Vagina (tissue), 2 donors: ENCODE results near the gene KBTBD2. TPM values are rescaled to one million over a fixed set of nuclear protein-coding genes. Genes with fewer than 3 reads are reported as not detected.
"Not testable (repeated sequence)": the region's sequence is repeated elsewhere in the genome, so short reads cannot be mapped to it uniquely, and the experiment has no call there.

Source experiments
- DNase-seq, 2 donors: peaks; one replicate each; pipeline ENCODE4 v3.0.0-alpha.2; 2017; ENCODE audit errors: extremely low spot score in 2 of 2
- H3K27ac ChIP-seq: fragments of 200-600 bp; sonication (generic); one replicate; pipeline ENCODE4 v1.5.1; 2019
- H3K27me3 ChIP-seq: fragments of 200-600 bp; sonication (generic); one replicate; pipeline ENCODE4 v1.5.1; 2019
- H3K36me3 ChIP-seq, 2 donors: fragments of 200-600 bp; sonication (generic); one replicate each; pipeline ENCODE4 v1.5.1; 2017 to 2019
- H3K4me1 ChIP-seq: fragments of 200-600 bp; sonication (generic); one replicate; pipeline ENCODE4 v1.5.1; 2019
- H3K4me3 ChIP-seq, 2 donors: fragments of 200-600 bp; sonication (generic); 1 replicate in 1 of 2; 2 replicates in 1 of 2; pipeline ENCODE4 v1.5.1; 2016 to 2019
- H3K9me3 ChIP-seq: fragments of 200-600 bp; sonication (generic); one replicate; pipeline ENCODE4 v1.5.1; 2019
- POLR2A ChIP-seq, 2 donors: fragments of 450-650 bp; IDR thresholded peaks; one replicate each; pipeline ENCODE4 v1.6.1; 2017; ENCODE audit warnings: antibody characterized with exemption in 2 of 2, mild to moderate bottlenecking in 2 of 2, moderate library complexity in 2 of 2
- POLR2AphosphoS5 ChIP-seq, 2 donors: sonication (generic); formaldehyde crosslinking; IDR thresholded peaks; one replicate each; pipeline ENCODE4 v1.9.0; 2017; ENCODE audit warnings: antibody characterized with exemption in 2 of 2, mild to moderate bottlenecking in 2 of 2, low read depth in 1 of 2; ENCODE audit not compliant: insufficient read depth in 1 of 2
- intact Hi-C: fragments of 100-400 bp; cut with DNase I; formaldehyde crosslinking; loops from one replicate; pipeline ENCODE4 v1.15.1; 2023
- total RNA-seq: library from RNA; depleted of rRNA; stranded (reverse); fragments of >200 nt; gene quantifications from one replicate; pipeline ENCODE4 v1.2.3, GENCODE V29; 2016
- TF ChIP-seq, protein P1 (sequence below), 3 experiments: fragments of 450-650 bp in 2 of 3; fragments of 200-600 bp in 1 of 3; sonication (generic) in 1 of 3; IDR thresholded peaks; one replicate each; pipeline ENCODE4 v1.5.1; 2017 to 2019; ENCODE audit warnings: antibody characterized with exemption in 3 of 3, mild to moderate bottlenecking in 2 of 3, moderate library complexity in 2 of 3

The KBTBD2 gene
- total RNA-seq, 1 donor from 2014 or later, result 30.0 TPM

GRCh38 chr7:32930378-32930777 lies 38.8 kb upstream of the KBTBD2 start:
- intact Hi-C loops, result no loop called here
- Histone ChIP-seq H3K4me3 (no peak overlapping the region), H3K4me1 (peaks cover 8% of the 10 kb centered on the region), H3K27ac (no peak overlapping the region), H3K27me3 (no peaks in the 10 kb centered on the region), H3K9me3 (no peaks in the 10 kb centered on the region), H3K36me3 (peaks cover 0 to 17% of the 10 kb centered on the region in 2 donors)
- no peak for DNase-seq
- TF ChIP-seq POLR2A (IDR thresholded peaks at IDR 0.05) (no peak), POLR2AphosphoS5 (IDR thresholded peaks at IDR 0.05; ENCODE audit: insufficient read depth in 1 of 2, low read depth in 1 of 2) (no peak)
- TF ChIP-seq, protein P1, sequence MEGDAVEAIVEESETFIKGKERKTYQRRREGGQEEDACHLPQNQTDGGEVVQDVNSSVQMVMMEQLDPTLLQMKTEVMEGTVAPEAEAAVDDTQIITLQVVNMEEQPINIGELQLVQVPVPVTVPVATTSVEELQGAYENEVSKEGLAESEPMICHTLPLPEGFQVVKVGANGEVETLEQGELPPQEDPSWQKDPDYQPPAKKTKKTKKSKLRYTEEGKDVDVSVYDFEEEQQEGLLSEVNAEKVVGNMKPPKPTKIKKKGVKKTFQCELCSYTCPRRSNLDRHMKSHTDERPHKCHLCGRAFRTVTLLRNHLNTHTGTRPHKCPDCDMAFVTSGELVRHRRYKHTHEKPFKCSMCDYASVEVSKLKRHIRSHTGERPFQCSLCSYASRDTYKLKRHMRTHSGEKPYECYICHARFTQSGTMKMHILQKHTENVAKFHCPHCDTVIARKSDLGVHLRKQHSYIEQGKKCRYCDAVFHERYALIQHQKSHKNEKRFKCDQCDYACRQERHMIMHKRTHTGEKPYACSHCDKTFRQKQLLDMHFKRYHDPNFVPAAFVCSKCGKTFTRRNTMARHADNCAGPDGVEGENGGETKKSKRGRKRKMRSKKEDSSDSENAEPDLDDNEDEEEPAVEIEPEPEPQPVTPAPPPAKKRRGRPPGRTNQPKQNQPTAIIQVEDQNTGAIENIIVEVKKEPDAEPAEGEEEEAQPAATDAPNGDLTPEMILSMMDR (IDR thresholded peaks at IDR 0.05), result no peak

GRCh38 chr7:32929430-32930143 lies 38.0 kb upstream of the KBTBD2 start:
- H3K27me3 ChIP-seq, result no peaks in the 10 kb centered on the region
- peaks cover under 1% of the 10 kb centered on the region for H3K4me1 ChIP-seq
- TF ChIP-seq POLR2AphosphoS5 (IDR thresholded peaks at IDR 0.05; ENCODE audit: insufficient read depth in 1 of 2, low read depth in 1 of 2) (no peak), POLR2A (IDR thresholded peaks at IDR 0.05) (no peak)
- TF ChIP-seq, protein P1 (IDR thresholded peaks at IDR 0.05), result no peak
- no peak overlapping the region for H3K4me3 ChIP-seq
- no peak overlapping the region for H3K27ac ChIP-seq
- intact Hi-C loops, result no loop called here
- peaks cover 0 to 17% of the 10 kb centered on the region in 2 donors for H3K36me3 ChIP-seq
- no peaks in the 10 kb centered on the region for H3K9me3 ChIP-seq
- DNase-seq, result no peak

DNA sequence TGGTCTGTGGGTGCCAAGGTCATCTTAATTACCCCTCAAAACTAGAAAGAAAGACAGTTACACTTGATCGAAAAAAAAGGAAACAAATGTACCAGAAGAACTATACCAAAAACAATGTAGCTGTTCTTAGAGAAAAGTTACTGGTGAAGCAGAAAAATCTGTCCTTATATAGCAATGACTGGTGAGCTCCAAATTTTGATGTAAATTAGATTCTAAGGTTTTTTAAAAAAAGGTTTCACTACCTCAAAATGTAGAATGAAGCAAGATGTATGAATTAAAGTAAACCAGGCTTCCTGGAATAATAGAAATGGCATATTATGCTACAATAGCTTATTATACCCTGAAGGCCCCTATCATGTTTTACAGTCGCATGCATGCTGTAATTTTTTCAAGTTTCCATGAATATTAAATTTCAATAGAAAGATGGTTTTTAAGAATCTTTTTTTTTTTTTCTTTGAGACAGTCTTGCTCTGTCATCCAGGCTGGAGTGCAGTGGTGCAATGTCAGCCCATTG lies 37.3 kb upstream of the KBTBD2 start:
- no peak overlapping the region for H3K27ac ChIP-seq

DNA sequence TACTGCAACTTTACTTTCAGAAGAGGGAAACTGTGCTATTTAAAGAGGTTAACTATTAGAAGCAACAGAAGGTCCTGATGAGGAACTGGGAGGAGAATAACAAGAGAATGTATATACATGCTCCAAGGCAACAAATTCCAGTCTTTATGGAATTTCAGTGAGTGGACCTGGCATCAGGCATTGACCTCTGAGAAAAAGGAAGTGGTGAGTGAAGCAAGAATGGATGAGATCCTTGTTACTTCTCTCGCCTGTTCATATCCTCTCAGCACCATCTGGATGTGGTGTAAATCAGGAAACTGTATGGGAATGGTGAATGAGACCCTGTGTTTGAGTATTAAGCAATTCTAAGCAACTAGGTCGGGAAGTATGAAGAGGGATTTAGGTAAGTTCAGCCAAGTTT lies 30.3 kb upstream of the KBTBD2 start:
- TF ChIP-seq POLR2A (IDR thresholded peaks at IDR 0.05) (no peak), POLR2AphosphoS5 (IDR thresholded peaks at IDR 0.05; ENCODE audit: insufficient read depth in 1 of 2, low read depth in 1 of 2) (no peak)
- TF ChIP-seq, protein P1 (IDR thresholded peaks at IDR 0.05), result no peak
- Histone ChIP-seq H3K27ac (no peak overlapping the region), H3K36me3 (peaks cover 0 to 59% of the 10 kb centered on the region in 2 donors), H3K4me1 (no peaks in the 10 kb centered on the region), H3K4me3 (no peak overlapping the region), H3K27me3 (no peaks in the 10 kb centered on the region), H3K9me3 (no peaks in the 10 kb centered on the region)
- intact Hi-C loops, result no loop called here
- DNase-seq, result no peak

More for the DNA sequence above, 37.3 kb upstream of the KBTBD2 start:
- no peak for TF ChIP-seq POLR2AphosphoS5 (IDR thresholded peaks at IDR 0.05; ENCODE audit: insufficient read depth in 1 of 2, low read depth in 1 of 2)
- TF ChIP-seq, protein P1 (IDR thresholded peaks at IDR 0.05), result no peak
- no peak for TF ChIP-seq POLR2A (IDR thresholded peaks at IDR 0.05)
- Histone ChIP-seq H3K4me3 (no peak overlapping the region), H3K9me3 (no peaks in the 10 kb centered on the region), H3K4me1 (no peaks in the 10 kb centered on the region), H3K36me3 (peaks cover 0 to 22% of the 10 kb centered on the region in 2 donors), H3K27me3 (no peaks in the 10 kb centered on the region)
- intact Hi-C loops, result no loop called here
- DNase-seq, result no peak

DNA sequence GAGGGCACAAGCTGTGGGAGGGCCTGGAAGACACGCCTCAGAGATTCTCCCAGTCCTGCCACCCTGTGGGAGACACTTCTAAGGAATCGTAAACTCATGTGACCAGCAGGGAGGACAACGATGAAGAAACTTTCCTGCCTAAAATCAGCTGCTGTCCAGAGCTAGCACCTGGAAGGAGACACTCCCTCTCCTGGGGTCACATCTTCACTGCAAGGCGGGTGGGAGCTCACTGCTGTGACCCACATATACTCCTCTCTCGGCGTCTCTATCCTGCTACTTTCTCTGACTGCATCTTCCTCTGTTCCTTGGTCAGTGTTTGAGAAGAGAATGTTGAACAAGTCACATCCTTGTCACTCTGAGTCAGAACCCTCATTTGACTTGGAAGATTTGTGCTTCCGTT lies 25.4 kb upstream of the KBTBD2 start:
- H3K4me1 ChIP-seq, H3K27me3 ChIP-seq, H3K27ac ChIP-seq, H3K4me3 ChIP-seq, DNase-seq, intact Hi-C loops, H3K9me3 ChIP-seq: not testable (repeated sequence)
- peaks cover 0 to 59% of the 10 kb centered on the region in 2 donors for H3K36me3 ChIP-seq
